ENCODE data around the gene KBTBD12. TPM values are rescaled to one million over a fixed set of nuclear protein-coding genes. Genes with fewer than 3 reads are reported as not detected.

The KBTBD12 gene
- total and polyA plus RNA-seq, 2 donors (not counting 1 experiment from before 2014, with no cell fraction given): not detected

DNA sequence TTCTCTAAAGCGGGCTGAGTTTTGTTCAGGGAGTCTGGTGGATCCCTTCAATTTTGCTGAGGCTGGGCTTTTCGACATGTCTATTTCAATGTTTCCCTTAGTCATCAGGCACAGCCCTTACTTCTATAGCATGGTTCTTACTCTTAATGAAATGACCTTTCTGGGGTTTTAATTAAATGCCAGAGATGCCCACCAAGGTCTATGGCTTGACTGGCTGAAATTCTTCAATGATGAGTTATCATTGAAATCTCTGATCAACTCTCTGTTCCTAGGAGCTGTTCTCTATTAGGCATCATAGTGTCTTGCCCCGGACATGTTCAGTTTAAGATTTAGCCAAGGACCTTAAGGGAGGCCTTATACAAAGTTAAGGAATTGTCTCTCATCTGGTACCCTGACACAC, 33.4 kb upstream of the KBTBD12 start:
- H3K36me3 ChIP-seq (ENCODE audit: control insufficient read depth, insufficient read depth, low read length): no peaks in the 10 kb centered on the region
- H3K9ac ChIP-seq (ENCODE audit: insufficient read depth, low read length): no peak overlapping the region
- no peaks in the 10 kb centered on the region for H4K20me1 ChIP-seq (ENCODE audit: control insufficient read depth, extremely low read depth, insufficient read depth, low read length)
- no peaks in the 10 kb centered on the region for H3K79me2 ChIP-seq (ENCODE audit: control insufficient read depth, insufficient read depth, low read length)
- peaks cover 2% of the 10 kb centered on the region for H3K27me3 ChIP-seq (ENCODE audit: control insufficient read depth, insufficient read depth, low read length)
- H3K27ac ChIP-seq (ENCODE audit: insufficient read depth, low read length): no peak overlapping the region
- no peak overlapping the region for H3K4me3 ChIP-seq (replicated peaks in 1 of 4; ENCODE audit: control extremely low read depth in 1 of 4, insufficient read depth in 1 of 4, low read depth in 3 of 4, low read length in 4 of 4)
- no peak overlapping the region for H3K4me2 ChIP-seq (ENCODE audit: extremely low read depth, insufficient read depth, low read length)
- H3K4me1 ChIP-seq (ENCODE audit: control insufficient read depth, extremely low read depth, insufficient read depth, low read length): no peaks in the 10 kb centered on the region
- H3K9me3 ChIP-seq (ENCODE audit: control insufficient read depth, insufficient read depth, low read depth, low read length): no peaks in the 10 kb centered on the region
- TF ChIP-seq, protein P1, sequence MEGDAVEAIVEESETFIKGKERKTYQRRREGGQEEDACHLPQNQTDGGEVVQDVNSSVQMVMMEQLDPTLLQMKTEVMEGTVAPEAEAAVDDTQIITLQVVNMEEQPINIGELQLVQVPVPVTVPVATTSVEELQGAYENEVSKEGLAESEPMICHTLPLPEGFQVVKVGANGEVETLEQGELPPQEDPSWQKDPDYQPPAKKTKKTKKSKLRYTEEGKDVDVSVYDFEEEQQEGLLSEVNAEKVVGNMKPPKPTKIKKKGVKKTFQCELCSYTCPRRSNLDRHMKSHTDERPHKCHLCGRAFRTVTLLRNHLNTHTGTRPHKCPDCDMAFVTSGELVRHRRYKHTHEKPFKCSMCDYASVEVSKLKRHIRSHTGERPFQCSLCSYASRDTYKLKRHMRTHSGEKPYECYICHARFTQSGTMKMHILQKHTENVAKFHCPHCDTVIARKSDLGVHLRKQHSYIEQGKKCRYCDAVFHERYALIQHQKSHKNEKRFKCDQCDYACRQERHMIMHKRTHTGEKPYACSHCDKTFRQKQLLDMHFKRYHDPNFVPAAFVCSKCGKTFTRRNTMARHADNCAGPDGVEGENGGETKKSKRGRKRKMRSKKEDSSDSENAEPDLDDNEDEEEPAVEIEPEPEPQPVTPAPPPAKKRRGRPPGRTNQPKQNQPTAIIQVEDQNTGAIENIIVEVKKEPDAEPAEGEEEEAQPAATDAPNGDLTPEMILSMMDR (conservative IDR thresholded peaks at IDR 0.05 in 1 of 2, IDR thresholded peaks at IDR 0.05 in 1 of 2; ENCODE audit: low read depth in 1 of 2, low read length in 2 of 2): no peak
- TF ChIP-seq EZH2 (IDR thresholded peaks at IDR 0.05; ENCODE audit: low read length, missing control alignments): no peak
- no peak for DNase-seq (ENCODE audit: low read depth in 2 of 2)
- no peak overlapping the region for H2AFZ ChIP-seq (ENCODE audit: low read length)

- no peak overlapping the region for H3K27ac ChIP-seq (ENCODE audit: insufficient read depth, low read length)
- no peak overlapping the region for H3K4me3 ChIP-seq (replicated peaks in 1 of 4; ENCODE audit: control extremely low read depth in 1 of 4, insufficient read depth in 1 of 4, low read depth in 3 of 4, low read length in 4 of 4)
- H2AFZ ChIP-seq (ENCODE audit: low read length): no peak overlapping the region
- H3K9ac ChIP-seq (ENCODE audit: insufficient read depth, low read length): no peak overlapping the region
- peaks cover 2% of the 10 kb centered on the region for H3K27me3 ChIP-seq (ENCODE audit: control insufficient read depth, insufficient read depth, low read length)
- H3K79me2 ChIP-seq (ENCODE audit: control insufficient read depth, insufficient read depth, low read length): no peaks in the 10 kb centered on the region
- no peaks in the 10 kb centered on the region for H3K4me1 ChIP-seq (ENCODE audit: control insufficient read depth, extremely low read depth, insufficient read depth, low read length)
- no peak overlapping the region for H3K4me2 ChIP-seq (ENCODE audit: extremely low read depth, insufficient read depth, low read length)
- DNase-seq (ENCODE audit: low read depth in 2 of 2): no peak
- no peaks in the 10 kb centered on the region for H3K36me3 ChIP-seq (ENCODE audit: control insufficient read depth, insufficient read depth, low read length)
- H3K9me3 ChIP-seq (ENCODE audit: control insufficient read depth, insufficient read depth, low read depth, low read length): no peaks in the 10 kb centered on the region
- TF ChIP-seq EZH2 (IDR thresholded peaks at IDR 0.05; ENCODE audit: low read length, missing control alignments): no peak
- TF ChIP-seq, protein P1 (conservative IDR thresholded peaks at IDR 0.05 in 1 of 2, IDR thresholded peaks at IDR 0.05 in 1 of 2; ENCODE audit: low read depth in 1 of 2, low read length in 2 of 2): no peak
- no peaks in the 10 kb centered on the region for H4K20me1 ChIP-seq (ENCODE audit: control insufficient read depth, extremely low read depth, insufficient read depth, low read length)
Measured at GRCh38 chr3:127884041-127884440, 31.0 kb upstream of the KBTBD12 start.

- Histone ChIP-seq H3K27ac (ENCODE audit: insufficient read depth, low read length) (no peak overlapping the region), H3K4me2 (ENCODE audit: extremely low read depth, insufficient read depth, low read length) (no peak overlapping the region), H3K4me1 (ENCODE audit: control insufficient read depth, extremely low read depth, insufficient read depth, low read length) (no peaks in the 10 kb centered on the region), H3K9ac (ENCODE audit: insufficient read depth, low read length) (no peak overlapping the region), H4K20me1 (ENCODE audit: control insufficient read depth, extremely low read depth, insufficient read depth, low read length) (no peaks in the 10 kb centered on the region), H3K4me3 (replicated peaks in 1 of 4; ENCODE audit: control extremely low read depth in 1 of 4, insufficient read depth in 1 of 4, low read depth in 3 of 4, low read length in 4 of 4) (no peak overlapping the region), H3K36me3 (ENCODE audit: control insufficient read depth, insufficient read depth, low read length) (no peaks in the 10 kb centered on the region), H3K9me3 (ENCODE audit: control insufficient read depth, insufficient read depth, low read depth, low read length) (no peaks in the 10 kb centered on the region), H3K27me3 (ENCODE audit: control insufficient read depth, insufficient read depth, low read length) (no peaks in the 10 kb centered on the region), H2AFZ (ENCODE audit: low read length) (no peak overlapping the region), H3K79me2 (ENCODE audit: control insufficient read depth, insufficient read depth, low read length) (no peaks in the 10 kb centered on the region)
- TF ChIP-seq, protein P1 (conservative IDR thresholded peaks at IDR 0.05 in 1 of 2, IDR thresholded peaks at IDR 0.05 in 1 of 2; ENCODE audit: low read depth in 1 of 2, low read length in 2 of 2): no peak
- TF ChIP-seq EZH2 (IDR thresholded peaks at IDR 0.05; ENCODE audit: low read length, missing control alignments): no peak
- DNase-seq (ENCODE audit: low read depth in 2 of 2): no peak
Measured at GRCh38 chr3:127886231-127886955, 28.6 kb upstream of the KBTBD12 start.

Data from fibroblast of lung (primary cell).